Esophagus muscularis mucosa (tissue), 4 donors: ENCODE results near the gene CCK. TPM values are rescaled to one million over a fixed set of nuclear protein-coding genes. Genes with fewer than 3 reads are reported as not detected.
A peak's percentile ranks its signal among the peaks of the same experiment; 100 is the strongest.

Experiments
- DNase-seq: peaks from one replicate; pipeline ENCODE4 v3.0.0-alpha.2; 2017; ENCODE audit errors: extremely low spot score
- H3K27ac ChIP-seq, 4 donors: fragments of 200-600 bp; sonication (generic); replicated peaks in 1 of 4; 1 replicate in 3 of 4; 2 replicates in 1 of 4; pipeline ENCODE4 v1.5.1; 2016 to 2019; ENCODE audit warnings: mild to moderate bottlenecking in 1 of 4
- H3K27me3 ChIP-seq, 4 donors: fragments of 200-600 bp; sonication (generic); one replicate each; pipeline versions ENCODE4 v1.5.1 to v1.6.0; 2016 to 2019
- H3K36me3 ChIP-seq, 4 donors: fragments of 200-600 bp; sonication (generic); one replicate each; pipeline ENCODE4 v1.5.1; 2016 to 2019
- H3K4me1 ChIP-seq, 4 donors: fragments of 200-600 bp; sonication (generic); one replicate each; pipeline ENCODE4 v1.5.1; 2016 to 2019
- H3K4me3 ChIP-seq, 4 donors: fragments of 200-600 bp; sonication (generic); 1 replicate in 2 of 4; 2 replicates in 2 of 4; pipeline ENCODE4 v1.5.1; 2016 to 2019; ENCODE audit warnings: mild to moderate bottlenecking in 4 of 4, moderate library complexity in 1 of 4
- H3K9me3 ChIP-seq, 4 donors: fragments of 200-600 bp; sonication (generic); 1 replicate in 3 of 4; 2 replicates in 1 of 4; pipeline ENCODE4 v1.5.1; 2016 to 2019
- EP300 ChIP-seq: sonication (generic); formaldehyde crosslinking; IDR thresholded peaks from one replicate; pipeline ENCODE4 v1.6.1; 2017; ENCODE audit warnings: antibody characterized with exemption
- POLR2A ChIP-seq: fragments of 450-650 bp; IDR thresholded peaks from one replicate; pipeline ENCODE4 v1.6.1; 2017; ENCODE audit warnings: antibody characterized with exemption, moderate library complexity, mild to moderate bottlenecking, low read depth
- POLR2AphosphoS5 ChIP-seq, 2 donors: sonication (generic); formaldehyde crosslinking; IDR thresholded peaks; one replicate each; pipeline ENCODE4 v1.6.1; 2017; ENCODE audit warnings: antibody characterized with exemption in 2 of 2
- WGBS: methylation state at CpG from one replicate; pipeline ENCODE4 v1.1.5; 2018; 5-methylcytosine and 5-hydroxymethylcytosine counted together
- intact Hi-C: fragments of 100-400 bp; cut with DNase I; formaldehyde crosslinking; loops from one replicate; pipeline ENCODE4 v1.15.1; 2023
- total RNA-seq, 4 donors: library from RNA; depleted of rRNA; stranded (reverse); fragments of >200 nt; gene quantifications; one replicate each; pipeline versions ENCODE4 v1.1.0 to v1.2.1, GENCODE V29; 2016
- TF ChIP-seq, protein P1 (sequence below), 3 experiments: fragments of 200-600 bp in 2 of 3; fragments of 450-650 bp in 1 of 3; sonication (generic) in 2 of 3; IDR thresholded peaks; one replicate each; pipeline ENCODE4 v1.5.1; 2017 to 2019; ENCODE audit warnings: antibody characterized with exemption in 3 of 3, mild to moderate bottlenecking in 2 of 3, moderate library complexity in 1 of 3

Gene CCK
- total RNA-seq, 4 donors from 2014 or later = 2.2 to 15.1 (median 4.6) TPM

DNA sequence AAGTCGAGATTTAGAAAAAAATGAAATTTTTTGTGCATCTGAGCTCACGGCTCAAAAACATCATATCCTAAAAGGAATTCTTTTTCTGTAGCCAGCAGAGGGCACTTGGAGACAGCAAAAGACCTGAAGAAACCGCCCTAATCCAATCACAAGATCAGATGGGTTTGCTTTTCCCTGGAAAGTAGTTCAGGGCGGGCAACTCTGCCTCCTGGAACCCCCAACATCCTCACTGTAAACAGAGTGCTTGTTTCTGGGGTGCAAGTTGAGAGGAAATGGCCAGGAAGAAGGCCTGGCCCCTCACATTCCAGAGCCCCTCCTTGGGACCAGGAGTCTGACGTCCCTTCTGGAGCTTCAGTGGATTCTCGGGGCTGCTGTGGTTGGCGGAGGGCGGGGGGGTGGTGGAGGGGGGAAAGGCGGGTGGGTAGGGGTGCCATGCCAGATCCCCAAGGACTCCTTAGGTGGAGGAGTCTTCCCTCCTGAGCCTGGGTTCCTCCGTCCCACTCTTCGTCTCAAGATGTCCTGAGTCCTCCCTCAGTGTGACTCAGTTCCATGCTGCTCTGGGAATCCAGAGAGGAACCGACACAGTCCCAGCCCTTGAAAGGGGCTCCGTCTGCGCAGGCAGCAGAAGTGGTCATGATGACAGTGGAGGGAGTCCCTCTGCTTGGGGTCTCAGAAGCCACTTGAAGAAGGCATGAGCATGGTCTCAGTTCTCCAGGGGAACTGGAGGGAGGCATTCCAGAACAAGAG lies 35.9 kb downstream of the CCK start:
- H3K36me3 ChIP-seq = no peaks in the 10 kb centered on the region
- H3K9me3 ChIP-seq = no peaks in the 10 kb centered on the region
- peaks cover 0 to 15% (median 12%) of the 10 kb centered on the region in 4 donors for H3K4me1 ChIP-seq
- 45% methylated on average over 10 of the region's 14 CpGs for WGBS
- intact Hi-C loops = loop anchor here (5.0 kb wide), 2 partner anchors 212 to 317 kb away; no protein-coding TSS in a partner anchor
- TF ChIP-seq, protein P1, sequence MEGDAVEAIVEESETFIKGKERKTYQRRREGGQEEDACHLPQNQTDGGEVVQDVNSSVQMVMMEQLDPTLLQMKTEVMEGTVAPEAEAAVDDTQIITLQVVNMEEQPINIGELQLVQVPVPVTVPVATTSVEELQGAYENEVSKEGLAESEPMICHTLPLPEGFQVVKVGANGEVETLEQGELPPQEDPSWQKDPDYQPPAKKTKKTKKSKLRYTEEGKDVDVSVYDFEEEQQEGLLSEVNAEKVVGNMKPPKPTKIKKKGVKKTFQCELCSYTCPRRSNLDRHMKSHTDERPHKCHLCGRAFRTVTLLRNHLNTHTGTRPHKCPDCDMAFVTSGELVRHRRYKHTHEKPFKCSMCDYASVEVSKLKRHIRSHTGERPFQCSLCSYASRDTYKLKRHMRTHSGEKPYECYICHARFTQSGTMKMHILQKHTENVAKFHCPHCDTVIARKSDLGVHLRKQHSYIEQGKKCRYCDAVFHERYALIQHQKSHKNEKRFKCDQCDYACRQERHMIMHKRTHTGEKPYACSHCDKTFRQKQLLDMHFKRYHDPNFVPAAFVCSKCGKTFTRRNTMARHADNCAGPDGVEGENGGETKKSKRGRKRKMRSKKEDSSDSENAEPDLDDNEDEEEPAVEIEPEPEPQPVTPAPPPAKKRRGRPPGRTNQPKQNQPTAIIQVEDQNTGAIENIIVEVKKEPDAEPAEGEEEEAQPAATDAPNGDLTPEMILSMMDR (IDR thresholded peaks at IDR 0.05) = peak; percentile 44 to 59 (median 52)
- TF ChIP-seq POLR2A (no peak), EP300 (no peak), POLR2AphosphoS5 (IDR thresholded peaks at IDR 0.05) (no peak)
- H3K27me3 ChIP-seq = peaks cover 0 to 5% (median 0%) of the 10 kb centered on the region in 4 donors
- H3K27ac ChIP-seq = no peak overlapping the region
- no peak for DNase-seq
- peak overlapping the region in 3 of 4 donors; percentile 17 to 28 (median 19) for H3K4me3 ChIP-seq

DNA sequence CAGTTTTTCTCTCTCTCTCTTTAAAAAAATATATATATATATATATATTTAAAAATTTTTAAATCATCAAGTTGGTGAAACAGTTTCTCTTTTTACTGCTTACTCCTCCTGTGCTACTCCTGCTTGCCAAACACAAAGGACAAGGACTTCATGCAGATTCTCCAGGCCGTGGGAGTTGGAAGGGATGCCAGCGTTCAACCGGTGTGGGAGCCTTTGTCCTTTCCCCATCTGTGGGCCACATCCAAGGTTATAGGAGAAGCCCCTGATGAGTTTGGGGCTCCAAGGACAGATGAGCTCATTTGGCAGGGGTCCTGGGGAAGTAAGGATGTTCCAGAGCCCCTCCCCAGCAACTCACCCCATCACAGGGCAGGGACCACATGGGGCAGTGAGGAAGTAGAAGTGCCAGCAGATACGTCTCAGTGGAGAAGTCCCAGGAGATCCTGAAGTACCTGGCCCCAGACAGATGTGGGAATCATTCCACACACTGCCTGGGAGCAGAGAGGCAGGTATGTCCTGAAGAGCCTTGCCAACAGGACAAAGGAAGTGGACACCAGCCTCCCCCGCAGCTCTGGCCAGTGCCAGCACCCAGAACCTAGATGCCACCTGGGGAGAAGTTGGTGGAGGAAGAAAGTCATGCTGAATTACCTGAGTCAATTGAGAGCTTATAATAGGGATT lies 36.6 kb downstream of the CCK start:
- H3K4me3 ChIP-seq = no peak overlapping the region
- TF ChIP-seq EP300 (no peak), POLR2A (no peak), POLR2AphosphoS5 (IDR thresholded peaks at IDR 0.05) (no peak)
- TF ChIP-seq, protein P1 (IDR thresholded peaks at IDR 0.05) = no peak
- no peak for DNase-seq
- no peak overlapping the region for H3K27ac ChIP-seq
- peaks cover 4 to 22% (median 19%) of the 10 kb centered on the region in 4 donors for H3K4me1 ChIP-seq
- H3K36me3 ChIP-seq = peaks cover 0 to 4% (median 0%) of the 10 kb centered on the region in 4 donors
- peaks cover 0 to 5% (median 0%) of the 10 kb centered on the region in 4 donors for H3K27me3 ChIP-seq
- intact Hi-C loops = no loop called here
- no peaks in the 10 kb centered on the region for H3K9me3 ChIP-seq
- WGBS = 64% methylated on average over 5 of the region's 5 CpGs

DNA sequence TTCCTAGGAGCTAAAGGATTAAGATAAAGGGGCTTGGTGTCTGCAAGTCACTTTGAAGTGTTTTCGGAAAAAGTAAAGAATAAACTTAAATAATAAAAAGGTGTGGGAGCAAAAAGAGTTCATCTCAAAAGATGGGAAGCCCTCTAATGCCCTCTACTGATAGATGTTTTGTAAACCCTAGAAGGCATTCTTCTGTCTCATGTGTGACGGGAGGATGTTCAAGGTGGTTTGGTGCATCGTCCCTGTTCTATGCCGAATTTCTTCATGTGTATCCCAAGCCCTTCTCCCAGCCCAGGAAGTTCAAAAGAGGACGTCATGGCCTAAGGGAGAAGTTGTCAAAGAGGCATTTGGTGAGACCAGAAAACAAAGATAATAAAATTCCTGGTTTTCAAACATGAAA lies 37.2 kb downstream of the CCK start:
- no peak for DNase-seq
- peaks cover 0 to 5% (median 0%) of the 10 kb centered on the region in 4 donors for H3K27me3 ChIP-seq
- H3K36me3 ChIP-seq = peaks cover 5 to 10% (median 5%) of the 10 kb centered on the region in 4 donors
- TF ChIP-seq, protein P1 (IDR thresholded peaks at IDR 0.05) = no peak
- no peak for TF ChIP-seq POLR2A
- no peak for TF ChIP-seq EP300
- TF ChIP-seq POLR2AphosphoS5 (IDR thresholded peaks at IDR 0.05) = no peak
- H3K27ac ChIP-seq = no peak overlapping the region
- intact Hi-C loops = no loop called here
- no peaks in the 10 kb centered on the region for H3K9me3 ChIP-seq
- 50% methylated on average over 5 of the region's 5 CpGs for WGBS
- H3K4me1 ChIP-seq = peaks cover 6 to 28% (median 25%) of the 10 kb centered on the region in 4 donors
- no peak overlapping the region for H3K4me3 ChIP-seq

DNA sequence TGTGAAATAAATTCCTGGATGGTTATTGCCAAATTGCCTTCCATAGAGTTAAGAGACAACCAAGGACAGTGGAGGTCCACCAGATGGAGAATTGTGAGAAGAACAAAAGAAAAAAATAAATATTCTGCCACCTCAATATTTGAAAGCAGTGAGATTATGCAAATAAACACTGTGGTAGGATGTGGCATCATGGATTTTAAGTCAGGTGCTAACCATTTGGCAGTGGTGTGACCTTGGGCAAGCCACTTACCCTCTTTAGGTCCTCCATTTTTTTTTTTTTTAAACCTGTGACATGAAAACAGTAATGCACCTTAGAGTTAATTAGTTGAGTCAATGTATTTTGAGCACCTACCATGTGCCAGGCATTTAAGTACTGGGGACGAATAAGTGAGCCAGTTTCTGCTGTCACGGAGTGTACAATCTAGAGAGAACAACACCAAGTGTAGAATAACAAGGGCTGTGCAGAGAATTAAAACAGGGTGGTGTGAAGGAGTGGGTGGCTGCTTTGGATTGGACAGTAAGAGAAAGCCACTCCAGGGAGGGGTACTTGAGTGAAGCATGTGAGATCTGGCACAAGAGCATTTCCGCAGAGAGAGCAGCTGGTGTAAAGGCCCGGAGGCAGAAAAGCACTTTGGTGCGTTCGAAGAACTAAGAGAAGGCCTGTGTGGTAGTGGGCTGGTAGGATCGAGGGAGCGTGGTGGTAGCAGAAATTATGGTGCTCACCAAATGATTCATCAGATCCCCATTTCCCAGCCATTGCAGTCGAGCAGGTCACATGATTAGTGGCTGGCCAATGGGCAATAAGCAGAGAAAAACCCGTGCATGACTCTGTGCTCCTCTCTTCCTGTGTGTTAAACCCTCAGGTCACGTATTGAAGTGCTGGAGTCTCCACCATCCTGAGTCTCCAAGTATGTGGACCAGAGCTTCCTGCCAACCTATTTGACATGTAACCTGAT lies 39.2 kb downstream of the CCK start:
- H3K9me3 ChIP-seq = no peaks in the 10 kb centered on the region
- no peak overlapping the region for H3K27ac ChIP-seq
- intact Hi-C loops = no loop called here
- TF ChIP-seq, protein P1 (IDR thresholded peaks at IDR 0.05) = no peak
- TF ChIP-seq POLR2A (no peak), EP300 (no peak), POLR2AphosphoS5 (IDR thresholded peaks at IDR 0.05) (no peak)
- H3K27me3 ChIP-seq = peaks cover 0 to 5% (median 0%) of the 10 kb centered on the region in 4 donors
- WGBS = 80% methylated on average over 11 of the region's 11 CpGs
- H3K36me3 ChIP-seq = peaks cover 22 to 31% (median 25%) of the 10 kb centered on the region in 4 donors
- peaks cover 6 to 28% (median 25%) of the 10 kb centered on the region in 4 donors for H3K4me1 ChIP-seq
- no peak overlapping the region for H3K4me3 ChIP-seq
- DNase-seq = no peak
